SHP77 treated with DMSO at 0.1 percent for 48 hours (cell line): Measurements from ENCODE around the gene ESPN.
"Not testable (repeated sequence)": the region's sequence is repeated elsewhere in the genome, so short reads cannot be mapped to it uniquely, and the experiment has no call there.

Source experiments
- DNase-seq: peaks from one replicate; lab custom pipeline; 2025; lab: John Stamatoyannopoulos, UW

Gene ESPN

DNA sequence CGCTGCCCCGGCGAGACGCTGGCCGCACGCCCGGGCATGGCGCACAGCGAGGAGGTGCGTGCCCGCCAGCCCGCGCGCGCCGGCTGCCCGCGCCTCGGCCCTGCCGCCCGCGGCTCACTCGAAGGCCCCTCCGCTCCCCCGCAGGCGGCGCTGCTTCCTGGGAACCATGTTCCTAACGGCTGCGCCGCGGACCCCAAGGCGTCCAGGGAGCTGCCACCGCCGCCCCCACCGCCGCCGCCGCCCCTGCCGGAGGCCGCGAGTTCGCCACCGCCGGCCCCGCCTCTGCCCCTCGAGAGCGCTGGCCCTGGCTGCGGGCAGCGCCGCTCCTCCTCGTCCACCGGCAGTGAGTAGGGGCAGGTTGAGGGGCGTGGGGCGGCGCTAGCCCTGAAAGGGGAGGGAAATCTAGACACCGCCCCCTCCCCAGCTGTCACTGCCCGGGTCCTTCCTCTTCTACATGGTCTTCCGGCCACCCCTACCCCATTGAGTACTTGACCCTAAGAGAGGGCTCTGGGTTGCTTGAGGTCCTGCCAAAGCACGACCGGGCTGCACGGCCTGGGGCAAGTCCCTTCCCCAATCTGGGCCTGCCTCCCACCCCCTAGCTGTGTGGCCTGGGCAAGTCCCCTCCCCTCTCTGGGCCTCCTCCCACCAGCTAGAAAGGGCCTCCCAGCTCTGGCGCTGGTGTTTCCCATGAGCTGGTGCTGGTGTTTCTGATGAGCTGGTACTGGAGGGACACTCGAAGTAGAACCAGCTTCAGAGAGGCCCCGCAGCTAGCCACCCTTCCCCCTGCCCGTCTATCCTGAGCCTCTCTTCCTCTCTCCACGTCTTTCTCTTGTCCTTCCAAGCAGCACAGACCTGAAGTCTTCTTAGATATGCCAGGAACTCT lies 24.4 kb downstream of the ESPN start:
- no peak for DNase-seq

DNA sequence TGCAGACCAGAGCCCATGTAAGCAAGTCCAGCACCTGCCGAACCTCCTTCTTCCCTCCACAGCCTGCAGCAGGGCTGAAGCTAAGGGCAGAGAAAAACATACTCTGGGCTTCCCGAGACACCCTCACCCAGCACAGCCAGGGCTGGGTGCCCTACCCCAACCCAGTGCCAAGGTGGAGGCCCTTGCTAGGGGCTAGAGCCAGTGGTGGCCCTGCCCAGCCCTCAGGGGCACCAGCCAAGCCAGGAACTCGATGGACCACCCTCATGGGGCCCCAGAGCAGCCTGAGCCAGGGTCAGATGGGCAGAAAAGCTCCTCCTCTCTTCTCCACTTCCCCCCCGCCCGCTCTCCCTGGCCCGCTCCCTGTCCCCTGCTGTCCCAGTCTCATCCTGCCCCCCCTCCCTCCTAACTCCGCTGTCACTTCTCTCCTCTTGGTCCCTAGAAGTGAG lies 25.5 kb downstream of the ESPN start:
- DNase-seq: no peak

DNA sequence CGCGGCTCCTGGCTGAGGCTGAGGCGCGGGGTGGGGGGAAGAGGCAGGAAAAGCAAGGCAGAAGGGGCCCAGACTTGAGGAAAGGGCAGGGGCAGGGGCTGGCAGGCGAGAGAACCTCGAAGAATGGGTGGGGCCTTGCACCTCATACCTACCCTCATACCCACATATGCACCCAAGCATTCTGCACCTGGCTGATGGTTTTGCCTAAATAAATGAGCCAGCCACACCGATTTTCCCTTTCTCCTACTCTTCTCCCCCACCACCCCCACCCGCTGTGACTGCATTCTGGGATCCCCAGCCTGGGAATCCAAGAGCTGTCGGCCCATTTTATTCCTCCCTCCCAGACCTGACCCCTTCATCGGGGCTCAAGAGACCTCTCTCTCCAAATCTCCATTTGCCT lies 25.9 kb downstream of the ESPN start:
- DNase-seq: not testable (repeated sequence)

DNA sequence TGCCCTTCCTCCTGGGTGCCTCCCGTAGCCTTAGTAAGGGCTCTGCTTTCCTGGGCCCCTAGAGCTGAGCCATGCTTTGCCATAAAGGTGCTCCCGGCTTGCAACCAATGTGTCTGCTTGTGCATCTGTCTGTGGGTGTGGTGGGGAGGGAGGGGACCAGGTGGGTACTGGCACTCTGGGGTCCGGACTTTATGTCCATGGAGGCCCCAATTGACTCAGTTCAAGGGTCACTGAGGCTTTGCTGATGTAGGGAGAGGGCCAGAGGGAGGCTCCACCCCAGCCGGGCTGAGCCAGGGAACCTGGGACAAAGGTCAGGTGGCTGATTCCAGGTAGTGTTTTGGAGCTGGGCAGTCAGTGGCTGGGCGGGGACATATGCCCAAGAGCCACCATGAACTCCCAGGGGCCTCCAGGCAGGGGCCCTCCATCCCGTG lies 26.4 kb downstream of the ESPN start:
- DNase-seq: no peak

DNA sequence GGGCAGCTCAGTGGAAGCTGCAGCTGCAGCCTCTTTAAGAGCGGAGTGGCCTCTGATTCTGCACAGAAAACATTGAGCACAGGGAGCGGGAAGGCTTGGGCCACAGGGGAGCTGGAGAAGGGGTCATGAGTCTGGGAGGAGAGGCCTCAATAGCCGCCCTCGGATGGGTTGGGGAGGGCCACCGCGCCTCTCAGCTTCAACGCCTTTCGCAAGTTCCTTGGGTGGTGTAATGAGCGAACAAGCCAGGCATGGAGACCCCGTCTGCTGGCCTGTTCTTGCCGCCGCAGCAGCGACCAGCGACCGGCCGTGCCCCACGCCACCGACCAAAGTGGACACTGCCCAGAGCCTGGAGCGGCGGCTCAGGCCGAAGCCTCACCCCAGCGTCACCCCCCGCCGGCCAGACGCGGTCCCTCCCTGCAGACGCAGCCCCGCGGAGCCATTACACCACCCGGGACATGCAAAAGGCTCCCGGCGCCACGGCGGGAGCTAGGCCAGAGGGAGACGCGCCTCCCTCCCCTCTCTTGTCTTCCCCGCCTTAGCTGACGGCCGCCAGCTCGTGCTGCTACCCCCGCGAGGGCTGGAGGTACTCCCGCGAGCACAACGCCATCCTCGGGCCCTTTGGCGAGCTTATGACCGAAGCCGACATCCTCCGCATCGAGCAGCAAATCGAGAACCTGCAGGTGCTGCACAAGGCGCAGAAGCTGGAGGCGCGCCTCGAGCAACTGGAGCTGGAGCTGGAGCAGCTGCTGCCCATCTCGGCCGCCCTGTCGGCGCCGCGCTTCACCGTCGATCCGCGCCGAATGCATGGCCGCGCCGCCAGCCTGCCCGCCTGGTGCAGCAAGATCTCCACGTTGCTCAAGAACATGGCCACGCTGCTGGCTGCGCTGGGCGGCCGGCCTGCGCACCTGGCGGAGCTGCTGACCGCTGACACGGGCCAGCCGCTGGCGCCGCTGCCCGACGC lies 29.6 kb downstream of the ESPN start:
- DNase-seq: not testable (repeated sequence)

DNA sequence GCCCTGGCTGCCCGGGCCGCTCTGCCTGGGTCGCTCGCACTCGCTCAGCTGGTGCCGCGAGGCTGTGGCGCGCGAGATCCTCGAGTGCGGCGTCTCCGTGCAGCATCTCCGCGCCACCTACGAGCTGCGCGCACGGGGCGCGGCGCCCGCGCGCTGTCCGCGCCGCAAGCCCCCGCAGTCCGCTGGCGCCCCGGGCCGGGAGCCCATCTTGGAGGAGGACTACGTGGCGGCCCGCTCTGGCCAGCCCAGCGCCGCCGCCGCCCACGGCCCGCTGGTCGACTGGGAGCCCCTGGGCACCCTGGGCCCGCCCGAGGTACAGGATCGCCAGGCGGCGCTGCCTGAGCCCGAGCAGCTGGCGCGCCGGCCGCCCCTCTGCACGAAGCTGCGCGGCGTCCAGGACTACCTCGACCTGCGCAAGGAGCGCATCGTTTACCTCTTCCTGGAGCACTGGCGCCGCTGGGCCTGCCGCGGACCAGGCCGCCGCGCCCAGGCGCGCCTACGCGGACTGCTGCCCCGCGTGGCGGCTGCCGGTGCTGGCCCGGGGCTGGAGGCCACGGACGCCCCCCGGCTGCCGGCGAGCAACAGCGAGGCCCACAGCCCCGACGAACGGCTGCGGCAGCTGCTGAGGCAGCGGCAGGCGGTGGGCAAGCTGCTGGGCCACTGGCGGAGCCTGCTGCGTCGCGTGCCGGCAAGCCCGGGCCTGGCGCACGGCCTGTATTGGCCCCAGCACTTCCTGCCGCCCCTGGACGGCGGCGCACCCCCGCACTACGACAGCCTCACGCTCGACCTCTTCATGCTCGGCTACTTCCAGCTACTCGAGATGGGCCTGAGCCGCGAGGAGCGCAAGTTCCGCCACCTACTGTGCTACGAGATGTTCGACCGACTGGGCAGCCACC lies 30.5 kb downstream of the ESPN start:
- DNase-seq: no peak

DNA sequence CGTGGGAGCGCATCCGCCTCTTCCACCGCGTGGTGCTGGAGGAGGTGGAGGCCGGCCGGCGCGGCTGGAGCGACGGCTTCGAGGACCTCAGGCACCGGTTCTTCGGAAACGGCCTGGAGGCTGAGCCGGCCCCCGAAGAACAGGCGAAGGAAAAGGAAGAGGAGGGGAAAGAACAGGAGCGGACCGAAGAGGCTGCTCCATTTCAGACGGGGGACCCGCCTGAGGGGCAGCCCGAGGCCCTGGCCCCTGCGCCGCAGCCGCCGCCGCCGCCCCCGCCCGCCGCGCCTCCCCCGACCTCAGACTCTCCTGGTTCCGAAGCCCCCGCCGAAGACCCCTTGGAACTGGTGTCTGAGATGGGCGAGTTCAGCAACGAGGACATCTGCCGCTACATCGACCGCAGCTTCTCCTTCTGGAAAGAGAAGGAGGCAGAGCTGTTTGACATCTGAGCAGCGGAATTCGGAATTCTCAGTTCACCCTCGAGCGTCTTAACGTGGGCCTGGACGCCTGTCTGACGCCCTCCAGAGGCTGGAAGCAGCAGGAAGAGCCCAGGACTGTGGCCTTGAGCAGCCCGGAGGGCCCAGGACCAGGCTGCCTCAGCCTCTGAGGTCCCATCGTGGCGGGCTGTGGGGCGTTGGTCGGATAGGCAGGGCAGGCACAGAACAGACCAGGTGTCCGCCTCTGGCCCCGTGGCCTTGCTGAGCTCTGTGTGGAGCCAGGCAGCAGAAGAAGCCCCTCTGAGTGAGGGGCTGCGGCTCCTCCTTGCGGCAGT lies 31.4 kb downstream of the ESPN start:
- DNase-seq: not testable (repeated sequence)

DNA sequence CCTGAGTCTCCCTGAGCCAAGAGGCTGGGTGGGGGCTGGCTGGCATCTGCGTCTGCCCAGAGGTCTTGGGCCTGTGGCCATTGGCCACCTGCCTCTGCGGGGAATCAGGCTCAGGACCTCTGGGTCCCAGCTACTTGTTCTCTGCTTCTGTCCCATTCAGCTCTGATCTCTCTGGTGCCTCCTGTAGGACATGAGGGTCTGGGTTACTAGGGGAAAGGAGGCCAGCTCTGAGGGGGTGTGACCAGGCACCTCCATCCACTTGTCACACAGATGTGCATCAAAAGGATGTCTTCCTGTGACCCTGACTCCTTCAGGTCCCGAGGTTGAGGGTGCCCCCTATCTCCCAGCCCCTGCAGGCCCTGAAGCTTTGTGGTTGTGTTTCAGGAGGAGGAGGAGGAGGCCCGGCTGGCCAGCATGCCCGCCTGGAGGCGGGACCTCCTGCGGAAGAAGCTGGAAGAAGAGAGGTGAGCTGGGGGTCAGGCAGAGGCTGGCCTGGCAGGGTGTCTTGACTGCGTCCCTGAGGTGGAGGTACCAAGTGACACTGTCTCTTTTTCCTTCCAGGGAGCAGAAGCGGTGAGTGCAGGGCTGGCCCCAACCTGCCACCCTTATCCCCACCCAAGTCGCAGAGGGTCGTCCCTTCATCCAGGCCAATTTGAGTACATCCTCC lies 32.4 kb downstream of the ESPN start:
- DNase-seq: no peak

DNA sequence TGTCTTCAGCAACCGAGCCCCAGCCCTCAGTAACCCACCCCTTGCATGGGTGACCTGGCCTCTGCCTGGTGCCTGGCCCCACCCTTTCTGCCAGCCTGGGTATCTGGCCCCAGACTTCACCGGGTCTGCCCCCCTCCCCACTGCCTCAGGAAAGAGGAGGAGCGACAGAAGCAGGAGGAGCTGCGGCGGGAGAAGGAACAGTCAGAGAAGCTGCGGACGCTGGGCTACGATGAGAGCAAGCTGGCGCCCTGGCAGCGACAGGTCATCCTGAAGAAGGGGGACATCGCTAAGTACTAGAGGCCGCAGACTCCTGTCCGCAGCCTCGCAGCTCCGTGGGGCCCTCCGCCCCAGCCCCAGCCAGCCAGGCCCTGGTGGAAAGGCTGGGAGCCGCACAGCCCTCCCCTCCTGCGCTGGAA lies 35.3 kb downstream of the ESPN start:
- no peak for DNase-seq

DNA sequence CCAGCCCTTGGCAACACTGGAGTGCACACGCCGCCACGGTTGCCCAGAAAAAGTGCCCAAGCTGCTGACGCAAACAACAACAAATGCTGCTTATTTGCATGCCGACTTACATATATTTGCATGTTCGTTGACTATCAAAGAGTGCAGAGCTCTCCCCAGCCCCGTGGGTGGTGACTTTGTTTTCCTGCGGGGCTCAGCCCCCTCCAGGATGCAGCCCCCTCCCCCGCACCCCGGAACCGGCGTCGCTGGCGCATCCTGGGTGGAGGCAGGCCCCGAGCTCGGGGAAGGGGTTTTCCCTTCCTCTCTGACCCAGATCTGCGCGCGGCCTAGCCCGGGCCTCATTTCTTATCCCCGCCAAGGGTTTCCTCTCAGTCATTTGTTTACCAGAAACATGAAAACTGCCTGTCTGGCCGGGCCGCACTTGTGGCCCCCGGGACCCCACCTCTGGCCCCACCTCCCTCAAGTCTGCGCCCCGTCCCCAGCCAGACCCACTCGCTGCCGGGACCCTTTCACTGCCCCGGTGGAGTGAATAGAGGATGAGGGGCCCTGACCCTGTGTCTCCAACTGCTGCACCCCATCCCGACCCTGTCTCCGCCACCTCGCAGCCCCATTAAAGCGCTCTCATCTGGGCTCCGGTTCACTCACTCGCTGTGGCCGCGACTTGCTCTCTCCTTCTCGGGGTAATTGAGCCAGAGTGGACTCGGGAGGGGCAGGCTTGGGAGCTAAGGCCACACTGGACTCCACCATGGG lies 35.9 kb downstream of the ESPN start:
- no peak for DNase-seq

DNA sequence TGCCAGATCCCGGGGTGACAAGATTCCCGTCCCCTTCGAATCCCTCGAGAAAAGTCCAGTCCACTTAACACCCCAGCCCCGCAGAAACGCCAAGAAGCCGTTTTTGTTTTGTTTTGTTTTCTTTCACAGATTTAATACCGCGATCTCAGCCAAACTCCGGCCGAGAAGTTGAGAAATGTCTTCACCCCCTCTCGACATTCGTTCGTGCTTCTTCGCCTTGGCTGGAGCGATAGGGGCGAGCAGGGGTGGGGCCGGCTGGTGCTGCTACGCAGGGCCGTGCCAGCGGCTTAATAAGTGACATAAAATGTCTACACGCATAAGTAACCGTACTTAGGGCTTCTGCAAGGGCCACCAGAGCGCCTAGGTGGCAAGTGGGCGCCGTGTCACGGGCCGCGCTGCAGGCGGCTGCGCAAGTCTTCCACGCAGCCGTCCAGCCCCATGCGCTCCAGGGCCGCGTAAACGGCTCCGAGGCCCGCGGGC lies 36.5 kb downstream of the ESPN start:
- no peak for DNase-seq

DNA sequence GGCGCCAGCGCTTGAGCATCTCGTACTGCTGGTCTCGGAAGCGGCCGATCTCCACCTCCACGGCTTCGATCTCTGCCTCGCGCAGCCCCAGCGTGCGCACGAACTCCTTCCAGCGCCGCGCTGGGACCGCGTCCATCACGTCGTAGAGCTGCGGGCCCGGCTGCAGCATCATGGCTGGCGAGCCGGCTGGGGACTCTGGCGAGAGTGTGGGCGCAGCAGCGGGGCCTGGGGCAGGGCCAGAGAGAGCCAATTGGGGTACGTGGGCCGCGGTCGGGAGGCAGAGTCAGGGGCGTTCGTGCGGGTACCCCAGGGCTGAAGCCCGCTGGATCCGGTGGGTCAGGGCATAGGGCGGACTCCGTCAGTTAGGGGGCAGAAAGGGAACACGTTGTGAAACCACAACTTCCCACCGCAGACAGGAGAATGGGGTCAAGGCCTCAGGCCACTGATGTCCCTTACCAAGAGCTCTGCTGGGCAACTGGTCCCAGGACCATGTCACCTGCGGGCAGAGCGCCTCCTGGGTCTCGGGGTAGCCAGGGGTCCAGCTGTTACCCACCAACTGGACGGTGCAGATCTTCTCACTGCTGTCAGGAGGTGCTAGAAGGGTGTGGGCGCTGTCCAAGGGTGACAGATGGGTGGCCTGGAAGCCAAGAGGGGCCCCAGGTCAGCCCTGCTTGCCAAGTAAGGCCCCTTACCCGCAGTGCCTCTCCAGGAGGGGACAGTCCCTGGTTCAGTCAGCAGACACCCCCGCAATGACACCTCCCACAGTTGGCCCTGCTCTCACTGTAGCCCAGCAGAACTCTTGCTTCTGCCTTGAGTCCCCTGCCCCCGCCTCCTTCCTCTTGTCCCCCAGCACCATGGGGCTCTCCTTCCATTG lies 37.2 kb downstream of the ESPN start:
- DNase-seq: no peak

DNA sequence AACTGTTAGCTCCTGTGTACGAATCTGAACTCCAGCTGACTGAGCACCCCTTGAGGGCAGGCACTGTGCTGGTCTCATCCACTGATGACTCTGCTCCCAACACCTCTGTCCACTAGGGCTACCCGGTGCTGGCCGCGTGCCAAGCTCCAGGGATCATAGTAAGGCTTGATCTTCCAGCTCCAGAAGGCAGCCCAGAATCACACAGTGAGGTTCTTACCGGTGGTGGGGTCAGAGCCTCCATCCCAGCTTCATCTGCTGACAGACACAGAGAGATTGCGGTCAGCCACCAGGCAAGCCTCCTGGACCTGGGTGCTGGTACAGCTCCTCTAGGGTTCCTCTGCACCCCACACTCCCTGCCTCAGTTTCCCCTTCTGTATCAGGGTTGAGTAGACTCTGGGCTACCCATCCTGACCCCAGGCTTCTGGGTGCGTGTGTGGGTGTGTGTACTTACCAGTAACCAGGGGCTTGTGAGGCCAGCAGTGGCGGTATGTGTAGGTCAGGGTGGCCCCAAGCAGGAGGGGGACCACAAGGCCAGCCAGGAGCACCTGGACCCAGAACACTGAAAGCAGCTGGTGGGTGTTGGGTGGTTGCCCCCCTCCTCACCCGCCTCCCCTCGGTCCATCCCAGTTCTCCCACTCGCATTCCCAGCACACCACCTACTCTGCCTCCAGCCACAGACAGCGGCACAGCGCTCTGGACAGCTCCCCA lies 38.0 kb downstream of the ESPN start:
- DNase-seq: no peak

DNA sequence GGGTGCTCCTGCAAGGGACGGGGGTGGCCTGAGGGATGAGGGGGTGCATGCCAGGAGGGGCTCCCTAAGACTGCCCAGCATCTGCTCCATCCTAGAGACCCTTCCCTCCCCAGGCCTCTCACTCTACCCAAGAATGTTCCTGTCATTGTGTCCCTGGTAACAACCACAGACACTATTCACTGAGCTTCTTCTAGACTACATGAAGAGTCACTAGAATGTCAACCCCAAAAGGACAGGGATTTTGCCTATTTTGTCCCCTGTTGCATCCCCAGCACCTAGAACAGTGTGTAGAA lies 38.5 kb downstream of the ESPN start:
- no peak for DNase-seq

DNA sequence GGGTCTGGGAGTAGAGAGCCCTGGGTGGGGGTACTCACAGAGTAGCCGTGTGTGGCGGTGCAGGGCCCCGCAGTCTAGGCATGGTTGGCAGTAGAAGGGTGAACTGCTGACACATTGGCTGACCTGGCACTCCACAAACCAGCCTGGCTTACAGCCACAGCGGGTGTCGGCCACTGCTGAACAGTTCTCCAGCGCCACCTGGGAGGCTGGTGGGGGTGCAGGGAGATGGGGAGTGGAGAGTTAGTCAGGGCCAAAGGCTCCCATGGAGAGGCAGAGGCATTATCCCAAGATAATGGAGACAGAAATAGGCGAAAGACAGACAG lies 39.9 kb downstream of the ESPN start:
- DNase-seq: no peak

DNA sequence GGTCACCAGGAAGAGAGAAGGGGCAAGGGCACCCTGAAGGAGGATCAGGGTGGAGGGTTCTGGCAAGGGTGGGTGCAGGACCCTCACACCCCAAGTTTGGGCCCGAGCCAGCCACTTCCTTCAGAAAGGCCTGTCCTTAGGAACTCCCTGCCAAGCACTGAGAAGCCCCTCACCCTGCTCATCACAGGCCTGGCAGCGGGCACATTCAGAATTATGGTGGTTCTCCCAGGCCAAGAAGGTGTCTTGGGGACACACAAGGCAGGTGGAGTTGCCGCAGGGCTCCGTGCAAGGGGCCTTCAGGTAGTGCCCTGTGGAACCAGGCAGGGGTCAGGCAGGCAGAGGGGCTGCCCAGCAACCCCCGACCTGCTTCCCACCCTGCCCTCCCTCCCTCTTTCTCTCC lies 40.3 kb downstream of the ESPN start:
- DNase-seq: no peak

DNA sequence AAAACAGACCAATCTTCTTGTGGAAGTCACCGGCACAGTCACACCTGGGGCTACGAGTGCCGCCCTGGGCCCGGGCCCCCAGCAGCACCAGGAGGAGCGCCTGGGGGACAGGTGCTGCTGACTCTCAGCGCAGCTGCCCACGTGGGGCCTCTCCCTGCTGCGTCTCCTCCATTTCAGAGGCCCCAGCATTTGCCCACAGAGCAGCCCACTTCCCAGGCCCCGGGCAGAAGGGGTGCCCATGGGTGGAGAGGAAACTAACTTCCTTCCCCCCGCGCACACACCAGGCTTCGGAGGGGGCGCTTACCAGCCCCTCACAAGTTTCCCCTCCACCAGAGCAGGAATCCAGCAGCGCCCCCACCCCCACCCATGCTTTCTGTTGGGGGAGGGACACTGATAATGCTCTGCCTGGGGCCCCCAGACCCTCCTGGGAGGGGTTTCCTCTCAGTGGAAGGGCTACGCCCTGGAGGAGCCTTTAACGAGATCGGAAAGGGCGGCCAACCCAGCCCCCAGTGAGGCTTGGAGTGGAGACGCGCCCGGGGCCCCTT lies 41.0 kb downstream of the ESPN start:
- DNase-seq: no peak

DNA sequence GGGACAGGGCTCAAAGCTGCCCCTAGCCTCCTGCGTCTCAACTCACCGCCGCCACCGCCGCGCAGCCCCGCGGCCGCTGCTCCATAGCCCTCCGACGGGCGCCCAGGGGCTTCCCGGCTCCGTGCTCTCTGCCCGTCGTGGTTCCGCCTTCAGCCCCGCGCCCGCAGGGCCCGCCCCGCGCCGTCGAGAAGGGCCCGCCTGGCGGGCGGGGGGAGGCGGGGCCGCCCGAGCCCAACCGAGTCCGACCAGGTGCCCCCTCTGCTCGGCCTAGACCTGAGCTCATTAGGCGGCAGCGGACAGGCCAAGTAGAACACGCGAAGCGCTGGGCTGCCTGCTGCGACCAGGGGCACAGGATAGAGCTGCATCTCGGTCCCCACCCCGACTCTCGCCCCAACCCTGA lies 41.4 kb downstream of the ESPN start, which contains the start of gene TNFRSF25:
Gene TNFRSF25 (minus strand): TSS at position 151 of the 400 bp plus-strand sequence. CDS start 66 bp downstream, at position 85.
- DNase-seq: no peak
